Retinal pigment epithelial cell (primary cell): Measurements from ENCODE around the gene FBXO34.

Experiments used
- DNase-seq: peaks from one replicate; pipeline ENCODE4 v3.0.0-alpha.2; 2010; ENCODE audit warnings: low read depth
- H3K4me3 ChIP-seq: 2 replicates; pipeline ENCODE4 v1.5.1; 2011; ENCODE audit warnings: mild to moderate bottlenecking, low read length, control low read depth, moderate library complexity
- TF ChIP-seq, protein P1 (sequence below): conservative IDR thresholded peaks from 2 replicates; pipeline ENCODE4 v1.5.1; 2011; ENCODE audit warnings: low read depth, low read length, control low read depth, inconsistent platforms

FBXO34 gene

DNA sequence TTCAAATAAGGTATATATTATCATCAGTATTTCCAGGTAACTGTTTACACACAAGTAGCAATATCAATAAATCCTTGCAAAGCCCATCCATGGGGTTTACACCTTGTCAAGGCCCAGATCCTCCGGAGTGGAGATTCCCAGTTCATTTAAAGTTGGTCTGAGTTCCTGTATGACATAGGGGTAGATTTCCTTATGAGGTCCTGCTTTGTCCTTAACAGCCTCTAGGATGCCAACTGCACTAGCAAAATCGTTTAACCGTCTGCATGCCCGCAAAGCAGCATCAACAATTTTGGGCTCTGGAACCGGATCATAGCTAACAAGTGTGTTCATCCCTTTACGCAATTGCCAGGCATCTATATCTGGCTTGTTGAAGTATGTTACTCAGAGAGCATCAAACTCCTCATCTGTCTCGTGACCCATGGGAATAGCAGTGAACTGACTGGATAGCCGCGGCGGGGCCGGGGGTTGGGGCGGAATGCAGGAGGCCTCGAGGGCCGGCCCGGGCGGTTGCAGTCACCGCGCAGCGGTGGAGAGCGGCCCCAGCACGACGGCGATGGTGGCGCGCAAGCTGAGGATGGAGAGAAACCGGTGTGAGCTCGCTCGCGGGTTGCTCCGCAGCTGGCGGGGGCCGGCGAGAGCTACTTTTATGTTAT, 30.6 kb upstream of the FBXO34 start:
- DNase-seq = no peak
- TF ChIP-seq, protein P1, sequence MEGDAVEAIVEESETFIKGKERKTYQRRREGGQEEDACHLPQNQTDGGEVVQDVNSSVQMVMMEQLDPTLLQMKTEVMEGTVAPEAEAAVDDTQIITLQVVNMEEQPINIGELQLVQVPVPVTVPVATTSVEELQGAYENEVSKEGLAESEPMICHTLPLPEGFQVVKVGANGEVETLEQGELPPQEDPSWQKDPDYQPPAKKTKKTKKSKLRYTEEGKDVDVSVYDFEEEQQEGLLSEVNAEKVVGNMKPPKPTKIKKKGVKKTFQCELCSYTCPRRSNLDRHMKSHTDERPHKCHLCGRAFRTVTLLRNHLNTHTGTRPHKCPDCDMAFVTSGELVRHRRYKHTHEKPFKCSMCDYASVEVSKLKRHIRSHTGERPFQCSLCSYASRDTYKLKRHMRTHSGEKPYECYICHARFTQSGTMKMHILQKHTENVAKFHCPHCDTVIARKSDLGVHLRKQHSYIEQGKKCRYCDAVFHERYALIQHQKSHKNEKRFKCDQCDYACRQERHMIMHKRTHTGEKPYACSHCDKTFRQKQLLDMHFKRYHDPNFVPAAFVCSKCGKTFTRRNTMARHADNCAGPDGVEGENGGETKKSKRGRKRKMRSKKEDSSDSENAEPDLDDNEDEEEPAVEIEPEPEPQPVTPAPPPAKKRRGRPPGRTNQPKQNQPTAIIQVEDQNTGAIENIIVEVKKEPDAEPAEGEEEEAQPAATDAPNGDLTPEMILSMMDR = no peak

GRCh38 chr14:55241673-55242072, 29.5 kb upstream of the FBXO34 start:
- TF ChIP-seq, protein P1 = no peak
- DNase-seq = no peak
- H3K4me3 ChIP-seq = no peak overlapping the region

More for the DNA sequence above, 30.6 kb upstream of the FBXO34 start:
- H3K4me3 ChIP-seq = no peak overlapping the region

DNA sequence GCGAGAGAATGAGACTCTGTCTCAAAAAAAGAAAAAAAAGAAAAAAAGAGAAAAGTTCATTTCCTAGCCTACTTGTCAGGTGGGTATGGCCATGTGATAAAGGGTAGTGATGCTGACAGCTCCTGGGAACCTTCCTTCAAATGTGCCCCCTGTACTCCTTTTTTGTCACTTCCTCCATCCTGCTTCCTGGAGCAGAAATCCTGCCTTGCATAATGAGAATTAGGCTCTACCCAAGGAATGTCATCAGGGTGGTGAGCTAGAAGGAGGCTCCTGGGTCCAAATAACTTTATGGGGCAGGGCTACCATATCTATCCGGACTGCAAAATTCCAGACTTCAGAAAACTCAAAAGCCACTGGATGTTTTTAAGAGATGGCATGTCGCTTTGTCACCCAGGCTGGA, 27.8 kb upstream of the FBXO34 start:
- TF ChIP-seq, protein P1 = no peak
- DNase-seq = no peak
- H3K4me3 ChIP-seq = no peak overlapping the region

DNA sequence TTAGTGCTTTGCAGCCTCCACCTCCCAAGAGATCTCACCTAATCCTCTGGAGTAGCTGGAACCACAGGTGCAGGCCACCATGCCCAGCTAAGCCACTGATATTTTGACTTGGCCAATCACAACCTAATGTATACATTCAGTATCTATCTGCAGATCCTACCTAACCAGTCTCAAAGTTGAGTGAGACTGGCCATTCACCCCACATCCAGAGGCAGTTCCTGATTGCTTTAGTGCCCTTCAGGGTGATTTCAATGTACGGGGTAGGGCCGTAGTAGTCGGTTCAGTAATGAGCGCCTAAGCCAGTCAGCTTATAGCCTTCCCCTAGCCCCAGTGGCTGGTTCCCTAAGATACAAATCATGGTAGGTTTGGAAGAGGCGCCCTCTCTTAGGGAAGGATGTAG, 27.4 kb upstream of the FBXO34 start:
- DNase-seq = no peak
- H3K4me3 ChIP-seq = no peak overlapping the region
- TF ChIP-seq, protein P1 = no peak

DNA sequence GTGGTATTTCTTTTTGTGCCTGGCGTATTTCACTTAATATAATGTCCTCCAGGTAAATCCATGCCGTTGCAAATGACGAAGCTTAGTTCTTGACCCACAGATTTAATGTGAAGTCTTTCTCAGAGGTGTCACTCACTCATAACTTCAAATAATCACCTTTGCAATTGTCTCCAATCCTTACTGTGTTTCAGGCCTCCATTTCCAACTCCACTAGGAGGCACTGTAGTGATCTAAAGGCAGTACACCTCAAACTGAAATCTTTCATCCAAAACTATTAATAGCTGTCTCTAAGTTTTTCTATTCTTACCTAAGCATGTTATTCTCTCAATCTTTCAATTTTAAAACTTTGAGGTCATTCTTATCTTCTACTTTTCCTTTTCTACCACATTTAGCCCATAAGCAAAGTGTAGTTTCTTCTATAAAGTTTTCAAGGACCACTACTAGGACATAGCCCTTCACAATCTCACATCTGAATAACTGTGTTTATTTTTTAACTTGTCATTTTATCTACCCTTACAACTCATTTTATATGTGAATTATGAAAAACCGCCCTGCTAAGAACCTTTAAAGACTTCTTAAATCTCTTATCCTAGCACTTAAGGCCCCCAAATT, 25.5 kb upstream of the FBXO34 start:
- no peak overlapping the region for H3K4me3 ChIP-seq
- TF ChIP-seq, protein P1 = peak; percentile 87
- no peak for DNase-seq

- TF ChIP-seq, protein P1 = no peak
- no peak for DNase-seq
- no peak overlapping the region for H3K4me3 ChIP-seq
These were observed 22.8 kb upstream of the FBXO34 start for GRCh38 chr14:55248411-55248810.

DNA sequence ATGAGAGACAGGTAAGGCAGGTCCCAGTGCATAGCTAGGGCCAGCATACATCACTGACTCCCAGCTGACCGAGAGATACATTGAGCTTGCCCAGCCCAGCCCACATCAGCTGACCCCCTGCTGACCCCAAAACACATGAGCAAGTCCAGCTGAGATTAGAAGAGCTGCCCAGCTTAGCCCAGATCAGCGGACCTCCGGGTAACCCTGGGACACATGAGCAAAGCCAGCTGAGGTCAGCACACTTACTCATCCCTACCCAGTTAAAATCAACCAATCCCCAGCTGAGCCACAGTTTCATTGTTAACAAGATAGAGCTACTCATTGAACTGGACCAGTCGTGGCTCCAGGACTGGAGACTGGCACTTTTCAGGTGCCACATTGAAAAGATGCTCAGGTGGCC, 21.8 kb upstream of the FBXO34 start:
- TF ChIP-seq, protein P1 = no peak
- DNase-seq = peak; percentile 89
- H3K4me3 ChIP-seq = no peak overlapping the region
